Peyer's patch (tissue), 4 donors: Measurements from ENCODE around the gene TRIM38.

Source experiments
- CTCF ChIP-seq, 6 experiments: fragments of 450-650 bp in 4 of 6; fragments of 200-600 bp in 2 of 6; sonication (generic) in 1 of 6; IDR thresholded peaks; one replicate each; pipeline ENCODE4 v1.5.1; 2017 to 2019; ENCODE audit warnings: antibody characterized with exemption in 6 of 6, mild to moderate bottlenecking in 3 of 6, moderate library complexity in 1 of 6
- POLR2A ChIP-seq, 2 donors: fragments of 450-650 bp; IDR thresholded peaks; one replicate each; pipeline ENCODE4 v1.5.1; 2017; ENCODE audit warnings: antibody characterized with exemption in 2 of 2, mild to moderate bottlenecking in 2 of 2, moderate library complexity in 2 of 2

- TF ChIP-seq CTCF (IDR thresholded peaks at IDR 0.05) (peak; percentile 85 to 95 (median 90)), POLR2A (IDR thresholded peaks at IDR 0.05) (peak; percentile 51 to 63)
Measured at GRCh38 chr6:26025894-26026832, 63.6 kb downstream of the TRIM38 start.
